Measurements from ENCODE around the gene PRDM16.

The PRDM16 gene

DNA sequence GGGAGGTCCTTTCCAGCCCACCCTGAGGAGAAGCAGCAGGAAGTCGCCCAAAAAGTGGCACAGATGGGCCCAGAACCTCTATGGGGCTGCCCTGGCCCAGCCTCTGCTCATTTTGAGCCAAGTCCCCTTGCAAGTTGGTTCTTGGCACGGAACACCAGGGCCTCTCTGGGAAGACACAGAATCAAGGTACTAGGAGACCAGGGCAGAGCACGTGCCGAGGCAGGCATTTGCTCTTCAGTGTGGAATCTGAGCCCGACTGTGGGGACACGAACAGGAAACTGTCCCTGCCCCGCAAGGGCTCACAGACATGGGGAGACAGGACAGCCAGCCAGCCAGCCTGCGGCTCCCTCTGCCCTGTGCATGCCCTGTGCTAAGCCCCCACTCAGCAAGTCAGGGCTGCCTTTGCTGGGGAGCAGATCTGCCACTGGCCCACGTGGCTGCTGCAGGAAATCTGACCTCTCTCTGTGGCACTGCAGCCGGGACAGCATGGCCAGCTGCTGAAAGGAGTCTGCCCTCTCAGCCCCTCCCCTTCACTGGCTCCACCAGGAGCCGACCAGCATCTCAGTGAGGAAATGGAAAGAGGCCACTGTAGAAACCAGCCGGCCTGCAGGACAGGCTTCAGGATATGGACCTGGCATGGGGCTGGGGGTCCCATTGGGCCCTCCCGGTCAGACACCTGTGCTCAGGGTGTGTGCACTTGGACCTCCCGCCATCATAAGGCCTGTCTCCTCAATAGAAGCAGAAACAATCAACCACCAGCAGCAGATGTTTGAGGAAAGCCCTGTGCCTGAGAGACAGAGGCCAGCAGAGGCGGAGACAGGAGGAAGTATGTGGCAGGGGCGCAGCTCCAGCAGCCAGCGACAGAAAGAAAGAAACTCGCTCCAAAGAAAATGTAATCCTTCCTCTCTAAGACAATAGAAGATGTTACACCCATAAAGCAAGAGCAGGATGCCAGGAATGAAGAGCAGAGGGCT lies 389.2 kb downstream of the PRDM16 start:
- no peak for ATAC-seq

GRCh38 chr1:3459051-3459908 lies 390.3 kb downstream of the PRDM16 start:
- no peak for ATAC-seq

GRCh38 chr1:3459940-3460671 lies 391.1 kb downstream of the PRDM16 start:
- ATAC-seq = no peak

DNA sequence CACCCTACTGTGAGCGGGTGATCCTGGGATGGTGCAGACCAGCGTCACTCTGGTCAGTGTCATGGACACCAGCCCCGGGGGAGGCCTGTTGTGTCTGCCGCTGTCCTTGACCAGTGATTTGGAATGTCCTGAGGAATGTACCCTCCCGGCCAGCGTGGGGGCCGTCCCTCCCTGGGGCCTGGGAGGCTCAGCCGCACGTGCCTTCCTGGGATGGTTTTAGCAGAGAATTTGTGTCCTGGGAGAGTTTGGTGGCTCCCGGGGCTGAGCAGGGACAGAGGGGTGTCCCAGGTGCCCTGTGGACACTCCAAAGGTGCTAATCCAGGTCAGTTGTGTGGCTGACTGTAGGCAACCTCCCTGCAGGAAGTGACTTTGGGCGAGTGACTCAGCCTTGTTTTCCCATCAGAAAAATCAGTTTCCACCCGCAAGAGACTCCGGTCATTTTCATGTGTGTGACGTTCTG lies 391.7 kb downstream of the PRDM16 start:
- ATAC-seq = no peak

- no peak for ATAC-seq
These were observed 392.4 kb downstream of the PRDM16 start for GRCh38 chr1:3461238-3461933.

GRCh38 chr1:3461934-3462275 lies 392.9 kb downstream of the PRDM16 start:
- ATAC-seq = no peak

DNA sequence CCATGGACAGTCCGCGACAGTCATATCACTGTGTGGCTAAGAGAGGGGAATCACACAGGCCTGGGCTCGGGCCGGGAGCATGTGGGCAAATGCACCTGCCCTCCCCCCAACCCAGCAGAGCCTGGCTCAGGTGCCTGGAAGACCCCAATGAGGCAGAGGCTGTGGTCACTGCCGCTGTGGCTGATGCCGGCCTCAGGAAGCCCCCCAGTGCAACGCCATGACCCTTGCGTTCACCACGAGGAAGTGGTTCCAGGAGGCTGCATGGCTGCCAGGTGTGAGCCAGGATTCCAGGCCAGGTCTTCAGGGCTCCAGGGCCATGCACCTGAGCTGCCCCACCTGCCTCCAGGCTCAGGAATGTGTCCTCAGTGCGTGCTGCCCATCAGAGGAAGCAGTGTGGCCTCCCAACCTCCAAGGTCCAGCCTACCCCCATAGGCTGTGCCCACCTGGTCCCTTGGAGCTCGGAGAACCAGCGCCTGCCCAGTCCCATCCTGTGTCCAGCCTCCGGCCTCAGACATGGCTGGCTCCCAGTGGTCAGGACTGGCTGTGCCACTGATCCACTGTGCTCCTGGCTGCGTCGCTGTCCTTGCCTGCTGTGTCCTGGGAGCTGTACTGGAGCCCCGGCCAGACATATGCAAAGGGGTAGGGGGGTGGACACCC lies 393.5 kb downstream of the PRDM16 start:
- no peak for ATAC-seq

GRCh38 chr1:3463013-3463385 lies 394.0 kb downstream of the PRDM16 start:
- ATAC-seq = no peak

DNA sequence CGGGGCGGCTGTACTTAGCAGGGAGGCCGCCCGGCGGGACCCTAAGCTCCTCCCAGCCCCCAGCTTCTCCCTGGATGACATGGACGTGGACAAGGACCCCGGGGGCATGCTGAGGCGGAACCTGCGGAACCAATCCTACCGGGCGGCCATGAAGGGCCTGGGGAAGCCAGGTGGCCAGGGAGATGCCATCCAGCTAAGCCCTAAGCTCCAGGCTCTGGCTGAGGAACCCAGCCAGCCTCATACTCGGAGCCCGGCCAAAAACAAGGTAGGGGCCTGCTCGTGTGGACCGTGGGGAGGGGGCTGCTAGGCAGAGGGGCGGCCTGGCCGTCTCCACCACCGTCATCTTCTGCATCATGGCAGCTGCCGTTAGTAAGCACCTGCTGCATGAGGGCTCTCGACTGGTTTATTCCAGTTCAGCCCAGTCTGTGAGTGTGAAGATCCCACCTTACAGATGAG lies 394.4 kb downstream of the PRDM16 start:
- no peak for ATAC-seq

GRCh38 chr1:3463891-3464648 lies 395.1 kb downstream of the PRDM16 start:
- ATAC-seq = no peak

DNA sequence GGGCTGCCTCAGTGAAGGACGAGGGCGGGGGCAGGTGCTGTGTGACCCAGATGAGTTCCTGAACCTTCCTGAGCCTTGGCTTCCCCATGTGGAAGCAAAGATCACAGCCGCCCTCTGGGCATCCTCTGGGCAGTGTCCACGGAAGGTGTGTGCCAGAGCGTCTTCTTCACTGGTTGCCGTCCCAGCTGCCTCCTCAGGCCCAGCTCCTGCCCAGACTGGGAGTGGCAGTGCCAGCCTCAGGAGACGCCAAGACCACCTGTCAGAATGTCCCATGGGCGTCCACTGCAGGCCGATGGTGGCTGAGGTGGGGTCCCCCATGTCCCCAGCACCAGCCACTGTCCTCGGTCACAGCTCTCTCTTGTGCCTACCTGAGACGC lies 395.6 kb downstream of the PRDM16 start:
- ATAC-seq = no peak

GRCh38 chr1:3465091-3465934 lies 396.3 kb downstream of the PRDM16 start:
- ATAC-seq = no peak

DNA sequence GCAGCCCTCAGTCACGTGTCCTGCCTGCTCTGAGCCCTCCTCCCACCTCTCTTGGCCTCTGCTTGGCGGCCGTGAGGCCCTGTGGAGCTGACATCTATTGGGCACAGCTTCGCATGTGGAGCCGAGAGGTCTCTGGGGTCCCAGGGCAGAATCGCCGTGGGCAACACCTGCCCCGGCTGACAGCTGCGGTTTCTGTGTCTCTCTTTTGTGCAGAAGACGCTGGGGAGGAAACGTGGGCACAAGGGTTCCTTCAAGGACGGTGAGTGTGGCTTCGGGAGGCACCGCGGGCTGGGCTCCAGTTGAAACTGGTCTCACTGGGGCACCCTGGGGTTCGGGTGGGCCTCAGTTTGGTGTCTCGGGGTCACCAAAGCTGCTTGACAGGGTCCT lies 396.9 kb downstream of the PRDM16 start:
- ATAC-seq = no peak

DNA sequence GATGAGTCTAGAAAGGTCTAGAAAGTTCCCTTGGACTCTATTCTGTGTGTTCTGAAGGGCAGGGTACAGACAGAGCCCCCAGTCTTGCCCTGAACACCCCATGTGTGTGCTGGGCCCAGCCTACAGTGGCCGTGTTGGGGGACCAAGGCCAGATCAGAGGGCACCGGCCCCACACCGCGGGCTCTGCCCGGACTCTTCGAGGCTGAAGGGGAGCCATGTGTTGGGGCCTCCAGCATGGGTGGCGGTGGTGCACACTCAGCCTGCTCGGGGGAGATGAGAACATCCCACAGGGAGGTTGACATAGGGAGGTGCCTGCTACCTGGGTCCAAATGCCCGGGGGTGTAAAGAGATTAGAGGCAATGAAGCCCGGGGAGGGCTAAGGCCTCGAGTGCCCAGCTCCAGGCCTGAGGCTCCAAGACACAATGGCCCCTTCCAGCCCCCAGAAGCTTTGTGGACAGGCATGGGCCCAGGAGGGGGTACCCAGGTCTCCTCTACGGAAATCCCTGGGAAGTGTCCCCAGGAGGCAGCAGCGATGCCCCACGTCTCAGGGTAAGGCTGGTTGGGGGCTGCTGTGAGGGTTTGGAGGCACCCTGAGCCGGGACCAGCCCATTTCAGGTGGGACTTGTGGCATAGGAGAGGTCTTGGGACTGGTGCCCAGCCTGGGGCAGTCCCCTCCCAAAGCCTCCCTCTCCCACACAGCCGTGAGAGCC lies 397.5 kb downstream of the PRDM16 start:
- no peak for ATAC-seq

DNA sequence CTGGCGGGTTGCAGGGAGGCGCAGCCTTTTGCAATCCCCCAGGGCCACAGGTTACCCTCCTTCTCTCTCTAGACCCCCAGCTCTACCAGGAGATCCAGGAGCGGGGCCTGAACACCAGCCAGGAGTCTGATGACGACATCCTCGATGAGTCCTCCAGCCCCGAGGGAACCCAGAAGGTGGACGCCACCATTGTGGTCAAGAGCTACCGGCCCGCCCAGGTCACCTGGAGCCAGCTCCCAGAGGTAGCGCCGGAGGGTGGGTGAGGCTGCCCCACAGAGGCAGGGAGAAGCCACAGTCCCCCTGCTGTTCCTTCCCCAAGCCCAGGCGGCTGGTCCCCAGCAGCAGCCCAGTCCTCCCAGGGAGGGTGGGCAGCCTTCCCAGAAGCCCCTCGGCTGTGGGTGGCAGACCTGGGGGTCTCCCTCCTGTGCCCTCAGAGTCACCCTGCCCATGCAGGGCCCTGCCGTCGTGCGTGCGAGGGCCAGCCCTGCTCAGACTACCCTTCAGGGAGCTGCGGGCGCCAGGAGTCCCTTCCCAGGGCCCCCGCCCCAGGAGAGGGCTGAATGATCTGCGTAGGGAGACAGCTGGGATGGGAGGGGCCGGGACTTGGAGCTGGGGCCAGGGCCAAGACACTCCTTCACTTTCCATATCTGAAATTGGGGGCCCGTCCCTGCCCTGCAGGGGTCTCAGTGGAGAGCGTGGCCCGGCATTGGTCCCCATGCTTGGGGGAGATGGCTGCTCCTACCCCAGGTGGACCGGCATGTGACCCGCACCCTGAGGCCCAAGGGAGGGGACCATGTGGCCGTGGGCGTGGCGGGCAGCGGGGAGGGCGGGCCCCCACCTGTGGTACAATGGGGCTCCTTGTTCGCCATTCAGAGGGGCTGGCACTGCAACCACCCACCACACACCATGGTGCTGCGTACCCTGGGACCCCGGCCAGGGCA lies 398.4 kb downstream of the PRDM16 start:
- no peak for ATAC-seq

- ATAC-seq = no peak
These were observed 399.5 kb downstream of the PRDM16 start for GRCh38 chr1:3468236-3469103.

All from activated CD4-positive, CD25-positive, alpha-beta regulatory T cell treated with anti-CD3 and anti-CD28 coated beads, Interleukin-2, amount 50 U/mL, for 24 hours (primary cell).